IMR-90 (cell line): ENCODE results near the gene NR5A2. TPM values are rescaled to one million over a fixed set of nuclear protein-coding genes. Genes with fewer than 3 reads are reported as not detected.

Experiments used
- ATAC-seq: fragments of 200-7000 bp; cut with Tn5 transposase; 2 replicates; pipeline ENCODE4 v1.9.1; 2020; ENCODE audit warnings: low read depth, mild to moderate bottlenecking, moderate library complexity
- BruUV-seq: library from RNA; stranded (reverse); fragments of 400-500 nt; replicated peaks from 2 replicates; lab custom pipeline; 2021; lab: Mats Ljungman, UMichigan
- CTCF ChIA-PET: fragments of 300-600 bp; formaldehyde crosslinking; extraction: SDS; loops from one replicate; lab custom pipeline; 2021; ENCODE audit warnings: antibody characterized with exemption; lab: Yijun Ruan, JAX
- POLR2A ChIA-PET: fragments of 300-600 bp; sonication (Branson Sonifier 250); formaldehyde crosslinking; loops from one replicate; lab custom pipeline; 2022; ENCODE audit warnings: antibody characterized with exemption; ENCODE audit not compliant: unreplicated experiment; lab: Charles Lee
- DNase-seq: peaks from one replicate; pipeline ENCODE4 v3.0.0; 2013
- H2AFZ ChIP-seq: replicated peaks from 2 replicates; pipeline ENCODE3; 2013; ENCODE audit warnings: low read length, mild to moderate bottlenecking; ENCODE audit not compliant: poor library complexity
- H2AK5ac ChIP-seq: 2 replicates; pipeline ENCODE4 v1.6.1; 2013; ENCODE audit warnings: low read depth, low read length, inconsistent platforms
- H2AK9ac ChIP-seq: replicated peaks from 2 replicates; pipeline ENCODE3; 2013; ENCODE audit warnings: mild to moderate bottlenecking, low read depth, low read length, moderate library complexity; ENCODE audit not compliant: poor library complexity
- H2BK120ac ChIP-seq: 2 replicates; pipeline ENCODE4 v1.6.1; 2013; ENCODE audit warnings: low read depth, low read length, inconsistent platforms
- H2BK15ac ChIP-seq: 3 replicates; pipeline ENCODE4 v1.6.1; 2013; ENCODE audit warnings: low read depth, low read length, inconsistent platforms
- H2BK20ac ChIP-seq: 2 replicates; pipeline ENCODE4 v1.6.1; 2013; ENCODE audit warnings: low read depth, mild to moderate bottlenecking, inconsistent platforms, low read length, moderate library complexity
- H2BK5ac ChIP-seq: 2 replicates; pipeline ENCODE4 v1.6.1; 2013; ENCODE audit warnings: mild to moderate bottlenecking, low read depth, low read length, inconsistent platforms; ENCODE audit not compliant: poor library complexity, severe bottlenecking
- H3K14ac ChIP-seq: replicated peaks from 2 replicates; pipeline ENCODE4 v1.6.1; 2013; ENCODE audit warnings: low read depth, low read length, inconsistent platforms
- H3K18ac ChIP-seq: 2 replicates; pipeline ENCODE4 v1.6.1; 2013; ENCODE audit warnings: low read depth, low read length, control low read depth
- H3K23ac ChIP-seq: 2 replicates; pipeline ENCODE4 v1.6.1; 2013; ENCODE audit warnings: low read depth, low read length, inconsistent platforms
- H3K27ac ChIP-seq: 2 replicates; pipeline ENCODE4 v1.5.1; 2013; ENCODE audit warnings: mild to moderate bottlenecking, control low read depth, low read length; ENCODE audit not compliant: insufficient read depth
- H3K27me3 ChIP-seq: 2 replicates; pipeline ENCODE4 v1.6.1; 2013; ENCODE audit warnings: low read length; ENCODE audit not compliant: control insufficient read depth, insufficient read depth
- H3K36me3 ChIP-seq: 2 replicates; pipeline ENCODE4 v1.6.1; 2013; ENCODE audit warnings: low read length, mixed read lengths; ENCODE audit not compliant: control insufficient read depth, insufficient read depth
- H3K4ac ChIP-seq: 2 replicates; pipeline ENCODE4 v1.6.1; 2013; ENCODE audit warnings: low read depth, low read length, inconsistent platforms
- H3K4me1 ChIP-seq: 2 replicates; pipeline ENCODE4 v1.6.1; 2013; ENCODE audit warnings: low read length, mixed read lengths; ENCODE audit not compliant: control insufficient read depth, insufficient read depth
- H3K4me2 ChIP-seq: 2 replicates; pipeline ENCODE4 v1.6.1; 2013; ENCODE audit warnings: low read depth, mild to moderate bottlenecking, control low read depth, low read length, moderate library complexity
- H3K4me3 ChIP-seq: 2 replicates; pipeline ENCODE4 v1.5.1; 2013; ENCODE audit warnings: low read depth, mild to moderate bottlenecking, control low read depth, low read length, moderate library complexity; ENCODE audit not compliant: insufficient read depth
- H3K56ac ChIP-seq: 2 replicates; pipeline ENCODE4 v1.6.1; 2013; ENCODE audit warnings: low read length, inconsistent platforms; ENCODE audit not compliant: insufficient read depth; ENCODE audit errors: extremely low read depth
- H3K79me1 ChIP-seq, 2 experiments: 2 replicates each; pipeline ENCODE4 v1.6.1; 2013; ENCODE audit warnings: low read length in 2 of 2, inconsistent platforms in 1 of 2, low read depth in 1 of 2
- H3K9ac ChIP-seq: 2 replicates; pipeline ENCODE4 v1.6.1; 2013; ENCODE audit warnings: low read depth, low read length, control low read depth
- H3K9me1 ChIP-seq: 2 replicates; pipeline ENCODE4 v1.6.1; 2013; ENCODE audit warnings: low read length, inconsistent platforms; ENCODE audit not compliant: insufficient read depth
- H3K9me3 ChIP-seq: 2 replicates; pipeline ENCODE4 v1.6.1; 2013; ENCODE audit warnings: low read length; ENCODE audit not compliant: control insufficient read depth, insufficient read depth
- H4K20me1 ChIP-seq: 2 replicates; pipeline ENCODE4 v1.6.1; 2013; ENCODE audit warnings: low read length, inconsistent platforms; ENCODE audit not compliant: insufficient read depth
- H4K5ac ChIP-seq: 2 replicates; pipeline ENCODE4 v1.6.1; 2013; ENCODE audit warnings: mild to moderate bottlenecking, low read depth, low read length, control low read depth
- H4K8ac ChIP-seq, 2 experiments: 2 replicates each; pipeline ENCODE4 v1.6.1; 2013; ENCODE audit warnings: low read depth in 2 of 2, low read length in 2 of 2, control low read depth in 1 of 2, inconsistent platforms in 1 of 2
- H4K91ac ChIP-seq: 2 replicates; pipeline ENCODE4 v1.6.1; 2013; ENCODE audit warnings: low read depth, low read length, inconsistent platforms; ENCODE audit not compliant: insufficient read depth
- BHLHE40 ChIP-seq: fragments of 150-350 bp; IDR thresholded peaks from 2 replicates; pipeline ENCODE4 v1.6.1; 2016; ENCODE audit warnings: mild to moderate bottlenecking, low read depth, low read length
- CEBPB ChIP-seq: IDR thresholded peaks from 2 replicates; pipeline ENCODE4 v1.6.1; 2012; ENCODE audit warnings: low read depth, low read length, improper control_type of control experiment
- CHD1 ChIP-seq: IDR thresholded peaks from 2 replicates; pipeline ENCODE4 v1.6.1; 2012; ENCODE audit warnings: low read depth, low read length, improper control_type of control experiment
- ELK1 ChIP-seq: fragments of 150-350 bp; IDR thresholded peaks from 2 replicates; pipeline ENCODE4 v1.6.1; 2016; ENCODE audit warnings: low read depth, mild to moderate bottlenecking, low read length, moderate library complexity, borderline replicate concordance
- FOS ChIP-seq: fragments of 150-350 bp; IDR thresholded peaks from 2 replicates; pipeline ENCODE4 v1.6.1; 2016; ENCODE audit warnings: low read depth, low read length
- MAFK ChIP-seq: IDR thresholded peaks from 2 replicates; pipeline ENCODE4 v1.6.1; 2012; ENCODE audit warnings: low read depth, low read length, improper control_type of control experiment
- MAZ ChIP-seq: IDR thresholded peaks from 2 replicates; pipeline ENCODE4 v1.6.1; 2012; ENCODE audit warnings: low read depth, mild to moderate bottlenecking, low read length, improper control_type of control experiment, moderate library complexity, borderline replicate concordance
- MXI1 ChIP-seq: IDR thresholded peaks from 2 replicates; pipeline ENCODE4 v1.6.1; 2012; ENCODE audit warnings: low read depth, mild to moderate bottlenecking, low read length, moderate library complexity, borderline replicate concordance
- NFE2L2 ChIP-seq: fragments of 150-350 bp; IDR thresholded peaks from 2 replicates; pipeline ENCODE4 v1.6.1; 2016; ENCODE audit warnings: low read depth, mild to moderate bottlenecking, low read length
- POLR2A ChIP-seq: IDR thresholded peaks from 2 replicates; pipeline ENCODE4 v1.6.1; 2012; ENCODE audit warnings: mild to moderate bottlenecking, low read depth, low read length
- RAD21 ChIP-seq: IDR thresholded peaks from 2 replicates; pipeline ENCODE4 v1.6.1; 2012; ENCODE audit warnings: low read length, improper control_type of control experiment
- RCOR1 ChIP-seq: IDR thresholded peaks from 2 replicates; pipeline ENCODE4 v1.6.1; 2012; ENCODE audit warnings: mild to moderate bottlenecking, low read length, improper control_type of control experiment; ENCODE audit not compliant: insufficient replicate concordance
- RFX5 ChIP-seq: IDR thresholded peaks from 2 replicates; pipeline ENCODE4 v1.8.0; 2012; ENCODE audit warnings: low read depth, mild to moderate bottlenecking, low read length, moderate library complexity
- SMC3 ChIP-seq: fragments of 150-350 bp; IDR thresholded peaks from 2 replicates; pipeline ENCODE4 v1.6.1; 2016; ENCODE audit warnings: low read depth, mild to moderate bottlenecking, antibody characterized with exemption, low read length, moderate library complexity
- WGBS, 2 experiments: methylation state at CpG; one replicate each; pipeline versions ENCODE4 v1.1.5 to v1.1.7; 2013; ENCODE audit warnings: missing lambda C conversion rate in 2 of 2; ENCODE audit not compliant: insufficient read length in 1 of 2; ENCODE audit errors: extremely low coverage in 2 of 2; 5-methylcytosine and 5-hydroxymethylcytosine counted together
- dilution Hi-C: fragments of 300-500 bp; cut with HindIII; formaldehyde crosslinking; loops from one replicate; pipeline ENCODE4 v1.14.3; 2018; ENCODE audit warnings: low sequenced_read_pairs; ENCODE audit not compliant: unreplicated experiment
- in situ Hi-C: fragments of 300-500 bp; cut with MboI; formaldehyde crosslinking; loops from 3 replicates; pipeline ENCODE4 v1.14.3; 2019; ENCODE audit warnings: low sequenced_read_pairs, inconsistent platforms, mixed read lengths
- intact Hi-C: fragments of 100-400 bp; cut with micrococcal nuclease; formaldehyde crosslinking; loops from 2 replicates; pipeline ENCODE4 v1.10.0; 2022
- polyA plus RNA-seq, 3 experiments: library from polyadenylated mRNA; depleted of rRNA; stranded (reverse); fragments of >200 nt; gene quantifications; 2 replicates each; pipeline ENCODE4 v1.2.3, GENCODE V29; 2012; ENCODE audit warnings: low replicate concordance in 1 of 3
- total RNA-seq: library from RNA; depleted of rRNA; stranded (reverse); fragments of >200 nt; gene quantifications from 2 replicates; pipeline ENCODE4 v1.2.3, GENCODE V29; 2012
- TF ChIP-seq, protein P1 (sequence below): fragments of 150-350 bp; IDR thresholded peaks from 2 replicates; pipeline ENCODE4 v1.6.1; 2017; ENCODE audit warnings: mild to moderate bottlenecking, antibody characterized with exemption, low read length, low read depth
- TF ChIP-seq, protein P2 (sequence below): conservative IDR thresholded peaks from 2 replicates; pipeline ENCODE4 v1.5.1; 2012; ENCODE audit warnings: mild to moderate bottlenecking, low read depth, low read length, improper control_type of control experiment

NR5A2 gene
- total and polyA plus RNA-seq, 2 of the 4 experiments (the other 2 are of a cell fraction) = 0.03 to 0.18 TPM

- Histone ChIP-seq H4K91ac (no peak overlapping the region), H3K79me1 (no peaks in the 10 kb centered on the region), H2BK5ac (no peak overlapping the region), H3K4me3 (no peak overlapping the region), H2AK9ac (no peak overlapping the region), H3K23ac (no peak overlapping the region), H3K27ac (no peak overlapping the region), H4K5ac (no peak overlapping the region), H3K9me1 (no peaks in the 10 kb centered on the region), H4K20me1 (peaks cover 6% of the 10 kb centered on the region; the same call in 1 of the 2 replicates), H3K36me3 (no peaks in the 10 kb centered on the region), H2BK15ac (no peak overlapping the region), H2AK5ac (no peak overlapping the region), H2AFZ (no peak overlapping the region), H3K27me3 (peaks cover 91% of the 10 kb centered on the region), H2BK120ac (no peak overlapping the region), H3K4me2 (no peak overlapping the region), H3K18ac (no peak overlapping the region), H3K9me3 (peaks cover 12% of the 10 kb centered on the region), H3K4me1 (peaks cover 4% of the 10 kb centered on the region), H3K56ac (no peak overlapping the region), H3K9ac (no peak overlapping the region), H4K8ac (no peak overlapping the region), H3K4ac (no peak overlapping the region), H3K14ac (no peak overlapping the region), H2BK20ac (no peak overlapping the region)
- TF ChIP-seq, protein P1, sequence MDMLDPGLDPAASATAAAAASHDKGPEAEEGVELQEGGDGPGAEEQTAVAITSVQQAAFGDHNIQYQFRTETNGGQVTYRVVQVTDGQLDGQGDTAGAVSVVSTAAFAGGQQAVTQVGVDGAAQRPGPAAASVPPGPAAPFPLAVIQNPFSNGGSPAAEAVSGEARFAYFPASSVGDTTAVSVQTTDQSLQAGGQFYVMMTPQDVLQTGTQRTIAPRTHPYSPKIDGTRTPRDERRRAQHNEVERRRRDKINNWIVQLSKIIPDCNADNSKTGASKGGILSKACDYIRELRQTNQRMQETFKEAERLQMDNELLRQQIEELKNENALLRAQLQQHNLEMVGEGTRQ = no peak
- TF ChIP-seq, protein P2, sequence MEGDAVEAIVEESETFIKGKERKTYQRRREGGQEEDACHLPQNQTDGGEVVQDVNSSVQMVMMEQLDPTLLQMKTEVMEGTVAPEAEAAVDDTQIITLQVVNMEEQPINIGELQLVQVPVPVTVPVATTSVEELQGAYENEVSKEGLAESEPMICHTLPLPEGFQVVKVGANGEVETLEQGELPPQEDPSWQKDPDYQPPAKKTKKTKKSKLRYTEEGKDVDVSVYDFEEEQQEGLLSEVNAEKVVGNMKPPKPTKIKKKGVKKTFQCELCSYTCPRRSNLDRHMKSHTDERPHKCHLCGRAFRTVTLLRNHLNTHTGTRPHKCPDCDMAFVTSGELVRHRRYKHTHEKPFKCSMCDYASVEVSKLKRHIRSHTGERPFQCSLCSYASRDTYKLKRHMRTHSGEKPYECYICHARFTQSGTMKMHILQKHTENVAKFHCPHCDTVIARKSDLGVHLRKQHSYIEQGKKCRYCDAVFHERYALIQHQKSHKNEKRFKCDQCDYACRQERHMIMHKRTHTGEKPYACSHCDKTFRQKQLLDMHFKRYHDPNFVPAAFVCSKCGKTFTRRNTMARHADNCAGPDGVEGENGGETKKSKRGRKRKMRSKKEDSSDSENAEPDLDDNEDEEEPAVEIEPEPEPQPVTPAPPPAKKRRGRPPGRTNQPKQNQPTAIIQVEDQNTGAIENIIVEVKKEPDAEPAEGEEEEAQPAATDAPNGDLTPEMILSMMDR = no peak
- TF ChIP-seq FOS = no peak
- no peak for TF ChIP-seq MAZ
- no peak for TF ChIP-seq BHLHE40
- no peak for TF ChIP-seq RFX5
- TF ChIP-seq CEBPB = no peak
- no peak for TF ChIP-seq RCOR1
- TF ChIP-seq SMC3 = no peak
- no peak for TF ChIP-seq POLR2A
- no peak for TF ChIP-seq RAD21
- no peak for TF ChIP-seq MXI1
- TF ChIP-seq ELK1 = no peak
- no peak for TF ChIP-seq NFE2L2
- TF ChIP-seq MAFK = no peak
- TF ChIP-seq CHD1 = no peak
- no TSS peak for BruUV-seq
- DNase-seq = no peak
- no peak for ATAC-seq
- in situ Hi-C loops = no loop called here
- ChIA-PET POLR2A (no interaction called here), CTCF (interaction anchor here (0.5 to 0.6 kb wide), 2 partner anchors 631 to 782 kb away, joined by 3 read pairs; no protein-coding TSS in a partner anchor)
- dilution Hi-C loops = no loop called here
- no CpG with 5 or more reads among the region's 2 CpGs for WGBS, 2 experiments
- intact Hi-C loops = loop anchor here (5.0 kb wide), 1 partner anchor 355 kb away; no protein-coding TSS in a partner anchor
Observed at GRCh38 chr1:200037501-200037900, 10.0 kb downstream of the NR5A2 start.
